Upper lobe of left lung (tissue), 6 donors: ENCODE results near the gene DNAH3. TPM values are rescaled to one million over a fixed set of nuclear protein-coding genes. Genes with fewer than 3 reads are reported as not detected.
A peak's percentile ranks its signal among the peaks of the same experiment; 100 is the strongest.

Experiments
- ATAC-seq, 2 donors: fragments of 200-7000 bp; cut with Tn5 transposase; one replicate each; pipeline ENCODE4 v1.9.1; 2022; ENCODE audit warnings: mild to moderate bottlenecking in 2 of 2, moderate library complexity in 2 of 2; ENCODE audit not compliant: low FRiP score in 2 of 2
- DNase-seq, 2 donors: peaks; one replicate each; pipeline ENCODE4 v3.0.0-alpha.2; 2019 to 2020
- H3K27ac ChIP-seq, 4 donors: fragments of 200-600 bp; sonication (generic); one replicate each; pipeline ENCODE4 v1.5.1; 2016 to 2019
- H3K27me3 ChIP-seq, 4 donors: fragments of 200-600 bp; sonication (generic); one replicate each; pipeline ENCODE4 v1.5.1; 2017 to 2019
- H3K36me3 ChIP-seq, 4 donors: fragments of 200-600 bp; sonication (generic); one replicate each; pipeline ENCODE4 v1.5.1; 2016 to 2019
- H3K4me1 ChIP-seq, 4 donors: fragments of 200-600 bp; sonication (generic); one replicate each; pipeline ENCODE4 v1.5.1; 2018 to 2019
- H3K4me3 ChIP-seq, 4 donors: fragments of 200-600 bp; sonication (generic); one replicate each; pipeline ENCODE4 v1.5.1; 2017 to 2019; ENCODE audit warnings: mild to moderate bottlenecking in 2 of 4, moderate library complexity in 1 of 4
- H3K9me3 ChIP-seq, 4 donors: fragments of 200-600 bp; sonication (generic); one replicate each; pipeline ENCODE4 v1.5.1; 2018 to 2019
- EP300 ChIP-seq, 4 donors: sonication (generic); formaldehyde crosslinking; IDR thresholded peaks; one replicate each; pipeline ENCODE4 v1.5.1; 2017; ENCODE audit warnings: antibody characterized with exemption in 4 of 4, control low read depth in 2 of 4
- POLR2A ChIP-seq, 4 donors: fragments of 450-650 bp; IDR thresholded peaks; one replicate each; pipeline ENCODE4 v1.5.1; 2016 to 2017; ENCODE audit warnings: antibody characterized with exemption in 4 of 4, mild to moderate bottlenecking in 2 of 4
- POLR2AphosphoS5 ChIP-seq, 2 donors: sonication (generic); formaldehyde crosslinking; IDR thresholded peaks; one replicate each; pipeline ENCODE4 v1.5.1; 2017; ENCODE audit warnings: antibody characterized with exemption in 2 of 2
- WGBS, 2 donors: methylation state at CpG; one replicate each; pipeline ENCODE4 v1.1.5; 2017 to 2018; 5-methylcytosine and 5-hydroxymethylcytosine counted together
- total RNA-seq, 6 donors: library from RNA; depleted of rRNA in 4 of 6; stranded (reverse); fragments of >200 nt in 4 of 6; gene quantifications; one replicate each; pipeline versions ENCODE4 v1.1.0 to v1.2.1, GENCODE V29; 2016 to 2021
- TF ChIP-seq, protein P1 (sequence below), 6 experiments: fragments of 450-650 bp in 4 of 6; fragments of 200-600 bp in 2 of 6; sonication (generic) in 2 of 6; IDR thresholded peaks; one replicate each; pipeline ENCODE4 v1.5.1; 2016 to 2019; ENCODE audit warnings: antibody characterized with exemption in 6 of 6
- donor health status: DM: no; HTN: no; CAD: no; lungs with moderate emphysema.
- donor health status: DM: no; HTN: yes; CAD: no; lungs with severe emphysema.

Gene DNAH3
- total RNA-seq, 6 donors from 2014 or later, result 0.23 to 48.1 (median 4.8) TPM

GRCh38 chr16:20899071-20899470 is 251.6 kb downstream of the DNAH3 start:
- Histone ChIP-seq H3K36me3 (peaks cover 0 to 25% (median 0%) of the 10 kb centered on the region in 4 donors), H3K9me3 (no peaks in the 10 kb centered on the region), H3K27me3 (no peaks in the 10 kb centered on the region), H3K4me1 (peaks cover 37 to 56% (median 43%) of the 10 kb centered on the region in 4 donors), H3K27ac (peak overlapping the region; percentile 95 to 99 (median 97)), H3K4me3 (peak overlapping the region in 3 of 4 donors; percentile 53 to 91 (median 85))
- ATAC-seq, result no peak
- WGBS, 2 donors, result 27% methylated on average over 5 of the region's 5 CpGs
- no peak for DNase-seq
- TF ChIP-seq EP300 (IDR thresholded peaks at IDR 0.05) (no peak), POLR2AphosphoS5 (IDR thresholded peaks at IDR 0.05) (no peak), POLR2A (IDR thresholded peaks at IDR 0.05) (no peak)
- TF ChIP-seq, protein P1, sequence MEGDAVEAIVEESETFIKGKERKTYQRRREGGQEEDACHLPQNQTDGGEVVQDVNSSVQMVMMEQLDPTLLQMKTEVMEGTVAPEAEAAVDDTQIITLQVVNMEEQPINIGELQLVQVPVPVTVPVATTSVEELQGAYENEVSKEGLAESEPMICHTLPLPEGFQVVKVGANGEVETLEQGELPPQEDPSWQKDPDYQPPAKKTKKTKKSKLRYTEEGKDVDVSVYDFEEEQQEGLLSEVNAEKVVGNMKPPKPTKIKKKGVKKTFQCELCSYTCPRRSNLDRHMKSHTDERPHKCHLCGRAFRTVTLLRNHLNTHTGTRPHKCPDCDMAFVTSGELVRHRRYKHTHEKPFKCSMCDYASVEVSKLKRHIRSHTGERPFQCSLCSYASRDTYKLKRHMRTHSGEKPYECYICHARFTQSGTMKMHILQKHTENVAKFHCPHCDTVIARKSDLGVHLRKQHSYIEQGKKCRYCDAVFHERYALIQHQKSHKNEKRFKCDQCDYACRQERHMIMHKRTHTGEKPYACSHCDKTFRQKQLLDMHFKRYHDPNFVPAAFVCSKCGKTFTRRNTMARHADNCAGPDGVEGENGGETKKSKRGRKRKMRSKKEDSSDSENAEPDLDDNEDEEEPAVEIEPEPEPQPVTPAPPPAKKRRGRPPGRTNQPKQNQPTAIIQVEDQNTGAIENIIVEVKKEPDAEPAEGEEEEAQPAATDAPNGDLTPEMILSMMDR (IDR thresholded peaks at IDR 0.05), result no peak

DNA sequence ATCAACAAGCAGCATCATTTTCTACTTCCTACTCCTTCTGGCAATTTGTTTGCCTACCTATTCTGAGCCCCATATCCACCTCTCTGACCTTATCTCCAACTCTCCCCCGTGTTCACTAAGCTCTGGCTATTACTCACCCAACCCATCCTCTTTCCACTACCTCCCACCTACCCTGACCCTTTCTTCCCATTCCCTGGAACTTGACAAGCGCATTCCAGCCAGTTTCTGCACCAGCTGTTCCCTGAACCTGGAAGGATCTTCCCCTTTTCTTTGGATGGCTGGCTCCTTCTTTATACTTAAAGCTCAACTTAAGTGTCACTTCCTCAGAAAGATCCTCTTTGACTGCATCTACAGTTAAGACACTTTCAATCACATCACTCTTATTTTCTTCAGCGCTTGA is 252.7 kb downstream of the DNAH3 start:
- Histone ChIP-seq H3K9me3 (no peaks in the 10 kb centered on the region), H3K36me3 (peaks cover 0 to 33% (median 0%) of the 10 kb centered on the region in 4 donors), H3K4me1 (peaks cover 25 to 46% (median 32%) of the 10 kb centered on the region in 4 donors), H3K27me3 (no peaks in the 10 kb centered on the region), H3K27ac (peak overlapping the region in 1 of 4 donors; percentile 21), H3K4me3 (peak overlapping the region in 1 of 4 donors; percentile 91)
- 69 to 73% methylated on average over 3 of the region's 3 CpGs for WGBS, 2 donors
- ATAC-seq (no peak), DNase-seq (no peak)
- TF ChIP-seq POLR2A (IDR thresholded peaks at IDR 0.05) (no peak), POLR2AphosphoS5 (IDR thresholded peaks at IDR 0.05) (no peak), EP300 (IDR thresholded peaks at IDR 0.05) (no peak)
- TF ChIP-seq, protein P1 (IDR thresholded peaks at IDR 0.05), result no peak

DNA sequence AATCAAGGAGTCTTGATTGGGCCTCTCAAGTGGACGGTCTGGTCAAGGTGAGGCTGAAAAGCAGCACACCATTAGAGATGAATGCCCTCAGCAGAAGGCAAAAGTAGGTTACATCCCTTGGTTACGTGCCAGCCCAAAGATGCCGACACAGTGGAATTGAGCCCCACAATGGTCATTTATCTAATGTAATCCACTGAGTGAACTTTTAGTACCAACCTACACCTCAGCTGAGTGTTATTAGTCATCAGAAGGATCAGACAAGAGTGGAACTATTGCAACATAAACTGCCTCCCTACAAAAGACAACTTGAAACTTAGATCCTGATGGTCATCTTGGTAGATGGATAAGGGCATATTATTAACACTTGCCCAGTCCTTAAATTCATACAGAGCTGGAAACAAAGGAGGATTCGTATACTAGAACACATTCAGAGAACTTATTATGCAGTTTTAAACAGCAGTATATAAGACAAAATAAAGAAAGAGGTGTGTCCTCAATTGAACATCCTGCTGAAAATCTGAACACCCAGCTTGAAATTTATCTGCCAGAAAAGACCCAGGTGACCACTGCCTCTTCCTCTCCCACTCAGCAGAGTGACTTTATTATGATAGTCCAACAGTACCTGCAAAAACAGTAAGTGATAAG is 253.3 kb downstream of the DNAH3 start:
- H3K4me1 ChIP-seq, result peaks cover 21 to 40% (median 30%) of the 10 kb centered on the region in 4 donors
- peak overlapping the region in 1 of 4 donors; percentile 91 for H3K4me3 ChIP-seq
- 70 to 86% methylated on average over 4 of the region's 4 CpGs for WGBS, 2 donors
- DNase-seq, result no peak
- TF ChIP-seq EP300 (IDR thresholded peaks at IDR 0.05), result no peak
- no peak for TF ChIP-seq POLR2AphosphoS5 (IDR thresholded peaks at IDR 0.05)
- TF ChIP-seq, protein P1 (IDR thresholded peaks at IDR 0.05), result no peak
- no peak for TF ChIP-seq POLR2A (IDR thresholded peaks at IDR 0.05)
- H3K36me3 ChIP-seq, result peaks cover 0 to 35% (median 0%) of the 10 kb centered on the region in 4 donors
- no peaks in the 10 kb centered on the region for H3K27me3 ChIP-seq
- no peaks in the 10 kb centered on the region for H3K9me3 ChIP-seq
- ATAC-seq, result no peak
- peak overlapping the region in 1 of 4 donors; percentile 15 for H3K27ac ChIP-seq

GRCh38 chr16:20894388-20894787 is 256.3 kb downstream of the DNAH3 start:
- Histone ChIP-seq H3K9me3 (no peaks in the 10 kb centered on the region), H3K36me3 (peaks cover 0 to 48% (median 4%) of the 10 kb centered on the region in 4 donors), H3K4me1 (peaks cover 15 to 41% (median 36%) of the 10 kb centered on the region in 4 donors), H3K4me3 (no peak overlapping the region), H3K27me3 (no peaks in the 10 kb centered on the region), H3K27ac (no peak overlapping the region)
- ATAC-seq (no peak), DNase-seq (no peak)
- 86 to 97% methylated on average over 2 of the region's 2 CpGs for WGBS, 2 donors
- TF ChIP-seq, protein P1 (IDR thresholded peaks at IDR 0.05), result no peak
- TF ChIP-seq POLR2A (IDR thresholded peaks at IDR 0.05) (no peak), POLR2AphosphoS5 (IDR thresholded peaks at IDR 0.05) (no peak), EP300 (IDR thresholded peaks at IDR 0.05) (no peak)
